ENCODE data around the gene FRRS1L.
A peak's percentile ranks its signal among the peaks of the same experiment; 100 is the strongest.
"Not testable (repeated sequence)": the region's sequence is repeated elsewhere in the genome, so short reads cannot be mapped to it uniquely, and the experiment has no call there.

FRRS1L gene

GRCh38 chr9:109129470-109130197 lies 37.4 kb downstream of the FRRS1L start:
- no peak for DNase-seq

- DNase-seq, result not testable (repeated sequence)
Measured at GRCh38 chr9:109126671-109127070, 40.4 kb downstream of the FRRS1L start.

- no peak for DNase-seq
Measured at GRCh38 chr9:109124121-109124520, 42.9 kb downstream of the FRRS1L start.

GRCh38 chr9:109122726-109123621 lies 44.1 kb downstream of the FRRS1L start:
- no peak for DNase-seq

GRCh38 chr9:109121232-109121796 lies 45.7 kb downstream of the FRRS1L start:
- no peak for DNase-seq

GRCh38 chr9:109120204-109120789 lies 46.8 kb downstream of the FRRS1L start:
- DNase-seq, result no peak

GRCh38 chr9:109119439-109120203 lies 47.4 kb downstream of the FRRS1L start, which contains the start of gene TMEM245:
TMEM245 (minus strand) TSS chr9:109119947; CDS start chr9:109119913, 34 bp downstream.
- peak; percentile 85 for DNase-seq

GRCh38 chr9:109118808-109119438 lies 48.1 kb downstream of the FRRS1L start:
- DNase-seq, result no peak

GRCh38 chr9:109117856-109118807 lies 48.9 kb downstream of the FRRS1L start:
- no peak for DNase-seq

GRCh38 chr9:109115931-109116526 lies 51.0 kb downstream of the FRRS1L start:
- DNase-seq, result no peak

GRCh38 chr9:109114670-109115069 lies 52.4 kb downstream of the FRRS1L start:
- no peak for DNase-seq

- DNase-seq, result no peak
Measured at GRCh38 chr9:109113892-109114609, 53.0 kb downstream of the FRRS1L start.

GRCh38 chr9:109113254-109113653 lies 53.8 kb downstream of the FRRS1L start:
- DNase-seq, result no peak

- DNase-seq, result no peak
Measured at GRCh38 chr9:109110329-109111021, 56.6 kb downstream of the FRRS1L start.

GRCh38 chr9:109109967-109110328 lies 57.1 kb downstream of the FRRS1L start:
- no peak for DNase-seq

- DNase-seq, result no peak
Measured at GRCh38 chr9:109108318-109108717, 58.7 kb downstream of the FRRS1L start.

GRCh38 chr9:109107402-109108240 lies 59.4 kb downstream of the FRRS1L start:
- no peak for DNase-seq

- no peak for DNase-seq
Measured at GRCh38 chr9:109101810-109102209, 65.2 kb downstream of the FRRS1L start.

Data from NCI-H2107 (cell line).